B cell (primary cell): ENCODE results near the gene SLC44A2.

Experiments
- EZH2 ChIP-seq: IDR thresholded peaks from 2 replicates; pipeline ENCODE4 v1.6.1; 2012; ENCODE audit warnings: borderline replicate concordance, low read depth, mild to moderate bottlenecking, moderate library complexity, low read length; ENCODE audit not compliant: insufficient read depth, poor library complexity, severe bottlenecking
- TF ChIP-seq, protein P1 (sequence below): fragments of 200-600 bp; IDR thresholded peaks from one replicate; pipeline ENCODE4 v1.8.0; 2022; ENCODE audit warnings: antibody characterized with exemption, mild to moderate bottlenecking

GRCh38 chr19:10634963-10635362 is 9.6 kb downstream of the SLC44A2 start:
- TF ChIP-seq, protein P1, sequence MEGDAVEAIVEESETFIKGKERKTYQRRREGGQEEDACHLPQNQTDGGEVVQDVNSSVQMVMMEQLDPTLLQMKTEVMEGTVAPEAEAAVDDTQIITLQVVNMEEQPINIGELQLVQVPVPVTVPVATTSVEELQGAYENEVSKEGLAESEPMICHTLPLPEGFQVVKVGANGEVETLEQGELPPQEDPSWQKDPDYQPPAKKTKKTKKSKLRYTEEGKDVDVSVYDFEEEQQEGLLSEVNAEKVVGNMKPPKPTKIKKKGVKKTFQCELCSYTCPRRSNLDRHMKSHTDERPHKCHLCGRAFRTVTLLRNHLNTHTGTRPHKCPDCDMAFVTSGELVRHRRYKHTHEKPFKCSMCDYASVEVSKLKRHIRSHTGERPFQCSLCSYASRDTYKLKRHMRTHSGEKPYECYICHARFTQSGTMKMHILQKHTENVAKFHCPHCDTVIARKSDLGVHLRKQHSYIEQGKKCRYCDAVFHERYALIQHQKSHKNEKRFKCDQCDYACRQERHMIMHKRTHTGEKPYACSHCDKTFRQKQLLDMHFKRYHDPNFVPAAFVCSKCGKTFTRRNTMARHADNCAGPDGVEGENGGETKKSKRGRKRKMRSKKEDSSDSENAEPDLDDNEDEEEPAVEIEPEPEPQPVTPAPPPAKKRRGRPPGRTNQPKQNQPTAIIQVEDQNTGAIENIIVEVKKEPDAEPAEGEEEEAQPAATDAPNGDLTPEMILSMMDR = no peak
- TF ChIP-seq EZH2 = no peak
